Measurements from ENCODE around the gene KIF5A. TPM values are rescaled to one million over a fixed set of nuclear protein-coding genes. Genes with fewer than 3 reads are reported as not detected.

The KIF5A gene
- total and polyA plus RNA-seq, 2 of the 13 experiments (the other 11 are each of a cell fraction or from before 2014, with no cell fraction given): 1.6 to 11.9 TPM

DNA sequence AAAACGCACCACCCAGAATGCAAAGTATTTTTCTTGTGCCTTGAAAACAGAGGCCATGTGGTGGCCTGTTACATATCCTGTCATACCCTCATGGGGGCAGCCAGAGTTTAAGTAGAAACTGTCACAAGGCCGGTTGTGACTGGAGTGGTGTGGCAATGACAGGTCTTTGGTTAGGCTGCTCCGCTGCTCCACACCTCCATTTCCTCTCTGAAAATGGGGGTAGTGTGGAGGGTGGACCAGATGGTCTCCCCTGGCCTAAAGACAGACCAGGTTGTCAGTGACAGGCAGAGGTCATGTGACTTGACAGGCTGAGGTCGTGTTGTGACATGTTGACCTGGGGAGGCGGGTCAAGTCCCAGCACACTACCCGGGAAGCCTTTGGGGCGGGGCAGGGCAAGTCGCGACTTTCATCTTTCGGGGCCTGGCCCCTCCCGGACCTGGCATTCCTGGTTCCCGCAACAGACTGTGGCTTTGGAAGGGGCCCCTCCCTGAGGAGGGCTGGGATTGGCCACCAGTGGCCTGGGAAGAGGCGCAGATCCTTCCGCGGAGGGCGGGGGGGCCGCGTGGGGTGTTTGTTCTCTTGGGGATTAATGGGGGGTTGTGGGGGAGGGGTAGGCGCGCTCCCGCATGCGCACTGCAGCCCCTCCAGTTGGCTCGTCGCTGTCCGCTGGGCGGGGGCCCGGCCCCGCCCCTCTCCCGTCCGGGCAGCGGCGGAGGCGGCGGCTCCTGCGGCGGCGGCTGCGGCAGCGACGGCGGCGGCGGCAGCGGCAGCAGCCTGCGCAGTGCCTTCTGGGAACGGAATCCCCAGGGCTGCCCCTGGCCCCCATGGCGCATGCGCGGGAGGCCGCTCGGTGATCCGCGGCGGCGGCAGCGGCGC is 27.6 kb upstream of the KIF5A start, which contains the start of gene MBD6 (continued):
- peak; percentile 41; the same call in 1 of the 2 replicates for TF ChIP-seq ZNF747 (CRISPR knock-in tag; IDR thresholded peaks at IDR 0.05; ENCODE audit: borderline replicate concordance)
- TF ChIP-seq, protein P1, sequence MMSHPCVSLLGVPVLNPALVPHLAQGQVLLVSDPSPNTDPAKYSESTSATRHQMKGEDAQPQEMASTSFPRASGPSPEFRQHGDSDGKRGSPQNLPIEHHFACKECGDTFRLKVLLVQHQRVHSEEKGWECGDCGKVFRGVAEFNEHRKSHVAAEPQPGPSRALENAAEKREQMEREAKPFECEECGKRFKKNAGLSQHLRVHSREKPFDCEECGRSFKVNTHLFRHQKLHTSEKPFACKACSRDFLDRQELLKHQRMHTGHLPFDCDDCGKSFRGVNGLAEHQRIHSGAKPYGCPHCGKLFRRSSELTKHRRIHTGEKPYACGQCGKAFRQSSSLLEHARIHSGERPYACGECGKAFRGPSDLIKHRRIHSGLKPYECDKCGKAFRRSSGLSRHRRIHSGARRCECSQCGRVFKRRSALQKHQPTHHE (CRISPR knock-in tag; IDR thresholded peaks at IDR 0.05; ENCODE audit: borderline replicate concordance): no peak; the same call in 1 of the 2 replicates
- no peak for TF ChIP-seq TCF12 (IDR thresholded peaks at IDR 0.05)
- peak; percentile 42; the same call in 1 of the 2 replicates for TF ChIP-seq TCF12 (CRISPR knock-in tag; IDR thresholded peaks at IDR 0.05)

- no peak for FAIRE-seq
- in situ Hi-C loops (cut with HindIII; ENCODE audit: extremely low pct_ligation_motif_present, low pct_unique_long_range_greater_than_20kb): no loop called here
- no peak for ATAC-seq
- TF ChIP-seq MEIS2 (CRISPR knock-in tag; IDR thresholded peaks at IDR 0.05): no peak
- no peak for TF ChIP-seq FIP1L1 (IDR thresholded peaks at IDR 0.05; ENCODE audit: borderline replicate concordance, insufficient read depth, low read depth, low read length)
- no peak for TF ChIP-seq ZNF264 (CRISPR knock-in tag; IDR thresholded peaks at IDR 0.05)
- TF ChIP-seq ZNF468 (CRISPR knock-in tag; IDR thresholded peaks at IDR 0.05): no peak
- TF ChIP-seq, protein P2, sequence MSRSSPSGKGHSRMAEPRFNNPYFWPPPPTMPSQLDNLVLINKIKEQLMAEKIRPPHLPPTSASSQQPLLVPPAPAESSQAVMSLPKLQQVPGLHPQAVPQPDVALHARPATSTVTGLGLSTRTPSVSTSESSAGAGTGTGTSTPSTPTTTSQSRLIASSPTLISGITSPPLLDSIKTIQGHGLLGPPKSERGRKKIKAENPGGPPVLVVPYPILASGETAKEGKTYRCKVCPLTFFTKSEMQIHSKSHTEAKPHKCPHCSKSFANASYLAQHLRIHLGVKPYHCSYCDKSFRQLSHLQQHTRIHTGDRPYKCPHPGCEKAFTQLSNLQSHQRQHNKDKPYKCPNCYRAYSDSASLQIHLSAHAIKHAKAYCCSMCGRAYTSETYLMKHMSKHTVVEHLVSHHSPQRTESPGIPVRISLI (CRISPR knock-in tag; IDR thresholded peaks at IDR 0.05; ENCODE audit: borderline replicate concordance): no peak
- no peak for TF ChIP-seq ZNF225 (CRISPR knock-in tag; IDR thresholded peaks at IDR 0.05)
- peak; percentile 47; the same call in 1 of the 2 replicates for TF ChIP-seq KDM5A (IDR thresholded peaks at IDR 0.05; ENCODE audit: borderline replicate concordance, low read length)
- peak; percentile 88 for TF ChIP-seq ZNF746 (CRISPR knock-in tag; IDR thresholded peaks at IDR 0.05)
- no peak; the same call in 1 of the 2 replicates for TF ChIP-seq IRX3 (CRISPR knock-in tag; IDR thresholded peaks at IDR 0.05; ENCODE audit: borderline replicate concordance, low read depth)
- TF ChIP-seq MAZ (IDR thresholded peaks at IDR 0.05; ENCODE audit: borderline replicate concordance, low read depth, low read length): peak; percentile 35; the same call in 1 of the 2 replicates
- TF ChIP-seq MAZ (CRISPR knock-in tag; IDR thresholded peaks at IDR 0.05; ENCODE audit: low read depth): no peak
- no peak for TF ChIP-seq SMARCE1 (IDR thresholded peaks at IDR 0.05; ENCODE audit: borderline replicate concordance)
- no peak for TF ChIP-seq ZNF720 (CRISPR knock-in tag; IDR thresholded peaks at IDR 0.05)
- TF ChIP-seq EED (CRISPR knock-in tag; IDR thresholded peaks at IDR 0.05): no peak
These were observed 26.7 kb upstream of the KIF5A start for GRCh38 chr12:57522887-57523705.

More at GRCh38 chr12:57522887-57523705, 26.7 kb upstream of the KIF5A start:
- ChIA-PET POLR2A (interaction anchor here (0.8 to 3.0 kb wide), 12 partner anchors 11 to 88 kb away, joined by 3 to 21 read pairs (median 4); partner anchors contain the start of genes ARHGEF25, DCTN2 and INHBE), CTCF (ENCODE audit: low intra/inter-chr PET ratio, low total read pairs) (no interaction called here)
- 1% methylated on average over 23 of the region's 38 CpGs for WGBS (ENCODE audit: low lambda C conversion rate)
- peaks cover 13 to 38% of the 10 kb centered on the region in 2 experiments; a peak in 4 of 5 replicates for H3K36me3 ChIP-seq (replicated peaks in 1 of 2; ENCODE audit: control insufficient read depth in 1 of 2, insufficient read depth in 2 of 2, low read length in 2 of 2)
- intact Hi-C loops (cut with micrococcal nuclease; ENCODE audit: unreplicated experiment): loop anchor here (1.0 to 5.0 kb wide), 3 partner anchors 24 to 99 kb away; partner anchors contain the start of gene DCTN2
- H3K79me2 ChIP-seq (ENCODE audit: insufficient read depth, low read length): peaks cover 37% of the 10 kb centered on the region
- peaks cover 21% of the 10 kb centered on the region for H4K20me1 ChIP-seq (ENCODE audit: insufficient read depth, low read length)
- peak overlapping the region; percentile 89 for H3K9ac ChIP-seq (ENCODE audit: insufficient read depth, low read depth, low read length)
- peak overlapping the region; percentile 89 to 93 (median 89) for H3K4me3 ChIP-seq (replicated peaks in 1 of 3; ENCODE audit: insufficient read depth in 1 of 3, low read depth in 2 of 3, low read length in 3 of 3)
- BruUV-seq (replicated peaks): TSS peak; percentile 36
- H3K9me3 ChIP-seq (ENCODE audit: low read length): no peaks in the 10 kb centered on the region
- no peaks in the 10 kb centered on the region; a peak in 1 of 5 replicates for H3K27me3 ChIP-seq (ENCODE audit: control insufficient read depth in 1 of 2, insufficient read depth in 2 of 2, low read length in 2 of 2)
- no peak overlapping the region for H2AFZ ChIP-seq (ENCODE audit: low read length)
- peak overlapping the region; percentile 86 for H3K27ac ChIP-seq (ENCODE audit: extremely low read length, insufficient read depth, low read length)
- H3K4me2 ChIP-seq (ENCODE audit: low read depth, low read length): peak overlapping the region; percentile 91
- peaks cover 41% of the 10 kb centered on the region for H3K4me1 ChIP-seq (ENCODE audit: insufficient read depth, low read length)
- no peak for DNase-seq (ENCODE audit: low spot score)
